Suprapubic skin (tissue), 4 donors: ENCODE results near the gene HDGFL2. TPM values are rescaled to one million over a fixed set of nuclear protein-coding genes. Genes with fewer than 3 reads are reported as not detected.

ENCODE experiments used
- DNase-seq, 2 donors: peaks; one replicate each; pipeline ENCODE4 v3.0.0-alpha.2; 2019; ENCODE audit warnings: low spot score in 2 of 2
- H3K27ac ChIP-seq: fragments of 200-600 bp; sonication (generic); one replicate; pipeline ENCODE4 v1.5.1; 2019
- H3K27me3 ChIP-seq: fragments of 200-600 bp; sonication (generic); one replicate; pipeline ENCODE4 v1.5.1; 2019
- H3K36me3 ChIP-seq: fragments of 200-600 bp; sonication (generic); one replicate; pipeline ENCODE4 v1.5.1; 2019
- H3K4me1 ChIP-seq: fragments of 200-600 bp; sonication (generic); one replicate; pipeline ENCODE4 v1.5.1; 2019
- H3K4me3 ChIP-seq: fragments of 200-600 bp; sonication (generic); one replicate; pipeline ENCODE4 v1.5.1; 2019; ENCODE audit warnings: mild to moderate bottlenecking
- H3K9me3 ChIP-seq: fragments of 200-600 bp; sonication (generic); one replicate; pipeline ENCODE4 v1.5.1; 2019
- EP300 ChIP-seq: sonication (generic); formaldehyde crosslinking; IDR thresholded peaks from one replicate; pipeline ENCODE4 v1.6.1; 2017; ENCODE audit warnings: antibody characterized with exemption
- POLR2A ChIP-seq, 2 donors: fragments of 450-650 bp; IDR thresholded peaks; one replicate each; pipeline ENCODE4 v1.6.1; 2017; ENCODE audit warnings: antibody characterized with exemption in 2 of 2, mild to moderate bottlenecking in 2 of 2, moderate library complexity in 2 of 2
- POLR2AphosphoS5 ChIP-seq, 3 donors: sonication (generic); formaldehyde crosslinking; IDR thresholded peaks; one replicate each; pipeline ENCODE4 v1.6.1; 2017; ENCODE audit warnings: antibody characterized with exemption in 3 of 3
- WGBS: methylation state at CpG from one replicate; pipeline ENCODE4 v1.1.5; 2018; 5-methylcytosine and 5-hydroxymethylcytosine counted together
- total RNA-seq, 4 donors: library from RNA; depleted of rRNA; stranded (reverse); fragments of >200 nt; gene quantifications; one replicate each; pipeline ENCODE4 v1.1.0, GENCODE V29; 2016
- TF ChIP-seq, protein P1 (sequence below), 2 donors: fragments of 200-600 bp in 1 of 2; fragments of 450-650 bp in 1 of 2; sonication (generic) in 1 of 2; IDR thresholded peaks; one replicate each; pipeline ENCODE4 v1.5.1; 2016 to 2019; ENCODE audit warnings: antibody characterized with exemption in 2 of 2, mild to moderate bottlenecking in 1 of 2, moderate library complexity in 1 of 2

HDGFL2 gene
- total RNA-seq, 4 donors from 2014 or later, result 23.0 to 27.4 (median 23.4) TPM

GRCh38 chr19:4464815-4465581 is 7.1 kb upstream of the HDGFL2 start:
- Histone ChIP-seq H3K4me3 (no peak overlapping the region), H3K27me3 (no peaks in the 10 kb centered on the region), H3K36me3 (no peaks in the 10 kb centered on the region), H3K4me1 (no peaks in the 10 kb centered on the region), H3K9me3 (no peaks in the 10 kb centered on the region), H3K27ac (no peak overlapping the region)
- 89% methylated on average over 8 of the region's 8 CpGs for WGBS
- TF ChIP-seq, protein P1, sequence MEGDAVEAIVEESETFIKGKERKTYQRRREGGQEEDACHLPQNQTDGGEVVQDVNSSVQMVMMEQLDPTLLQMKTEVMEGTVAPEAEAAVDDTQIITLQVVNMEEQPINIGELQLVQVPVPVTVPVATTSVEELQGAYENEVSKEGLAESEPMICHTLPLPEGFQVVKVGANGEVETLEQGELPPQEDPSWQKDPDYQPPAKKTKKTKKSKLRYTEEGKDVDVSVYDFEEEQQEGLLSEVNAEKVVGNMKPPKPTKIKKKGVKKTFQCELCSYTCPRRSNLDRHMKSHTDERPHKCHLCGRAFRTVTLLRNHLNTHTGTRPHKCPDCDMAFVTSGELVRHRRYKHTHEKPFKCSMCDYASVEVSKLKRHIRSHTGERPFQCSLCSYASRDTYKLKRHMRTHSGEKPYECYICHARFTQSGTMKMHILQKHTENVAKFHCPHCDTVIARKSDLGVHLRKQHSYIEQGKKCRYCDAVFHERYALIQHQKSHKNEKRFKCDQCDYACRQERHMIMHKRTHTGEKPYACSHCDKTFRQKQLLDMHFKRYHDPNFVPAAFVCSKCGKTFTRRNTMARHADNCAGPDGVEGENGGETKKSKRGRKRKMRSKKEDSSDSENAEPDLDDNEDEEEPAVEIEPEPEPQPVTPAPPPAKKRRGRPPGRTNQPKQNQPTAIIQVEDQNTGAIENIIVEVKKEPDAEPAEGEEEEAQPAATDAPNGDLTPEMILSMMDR (IDR thresholded peaks at IDR 0.05), result no peak
- TF ChIP-seq POLR2AphosphoS5 (IDR thresholded peaks at IDR 0.05) (no peak), EP300 (no peak), POLR2A (IDR thresholded peaks at IDR 0.05) (no peak)
- no peak for DNase-seq

- DNase-seq, result no peak
- H3K27ac ChIP-seq, result no peak overlapping the region
- no peak for TF ChIP-seq POLR2A (IDR thresholded peaks at IDR 0.05)
- no peak for TF ChIP-seq POLR2AphosphoS5 (IDR thresholded peaks at IDR 0.05)
- TF ChIP-seq, protein P1 (IDR thresholded peaks at IDR 0.05), result no peak
- H3K4me3 ChIP-seq, result no peak overlapping the region
- H3K4me1 ChIP-seq, result peaks cover 9% of the 10 kb centered on the region
- 87% methylated on average over 3 of the region's 3 CpGs for WGBS
- H3K9me3 ChIP-seq, result no peaks in the 10 kb centered on the region
- H3K36me3 ChIP-seq, result no peaks in the 10 kb centered on the region
- no peaks in the 10 kb centered on the region for H3K27me3 ChIP-seq
Observed at GRCh38 chr19:4467835-4468234, 4.3 kb upstream of the HDGFL2 start.

DNA sequence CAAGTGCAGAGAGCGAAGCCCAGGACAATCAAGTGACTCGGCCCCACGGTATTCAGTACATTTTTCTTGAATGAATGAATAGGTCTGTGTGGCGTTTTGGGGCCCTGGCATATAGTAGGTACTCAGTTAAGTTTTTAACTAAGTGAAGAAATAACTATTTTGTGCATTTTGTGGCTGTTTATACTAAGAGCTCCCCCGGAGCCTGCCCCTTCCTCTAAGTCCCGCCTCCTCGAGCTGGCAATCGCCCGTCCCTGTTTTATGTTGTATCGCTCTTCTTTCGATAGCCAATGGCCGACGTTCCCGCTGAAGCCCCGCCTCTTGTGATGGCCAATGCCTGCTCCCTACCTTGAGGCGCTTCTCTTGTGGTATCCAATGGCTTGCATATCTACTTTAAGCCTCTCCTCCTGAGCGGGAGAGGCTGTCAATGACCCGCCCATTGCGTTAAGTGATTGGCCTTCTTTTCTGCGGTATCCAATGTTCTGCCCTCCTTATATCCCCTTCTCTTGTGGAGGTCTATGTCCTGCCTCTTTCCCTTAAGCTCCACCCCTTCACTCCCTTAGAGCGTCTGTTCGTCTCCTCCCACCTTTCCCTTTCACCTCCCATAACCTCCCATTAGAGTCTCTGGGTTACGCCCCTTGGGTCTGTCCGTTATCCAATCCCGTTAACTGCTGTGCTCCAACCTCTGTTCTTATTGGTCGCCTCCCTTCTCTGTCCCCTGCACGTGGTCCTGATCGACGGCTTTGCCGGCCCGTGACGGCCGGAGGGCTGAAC is 509 bp upstream of the HDGFL2 start:
- peak overlapping the region; percentile 96 for H3K4me3 ChIP-seq
- peak overlapping the region; percentile 89 for H3K27ac ChIP-seq
- WGBS, result 1% methylated on average over 33 of the region's 33 CpGs
- TF ChIP-seq POLR2AphosphoS5 (IDR thresholded peaks at IDR 0.05), result peak in 1 of 3 donors; percentile 65
- TF ChIP-seq, protein P1 (IDR thresholded peaks at IDR 0.05), result no peak
- no peak for TF ChIP-seq EP300
- TF ChIP-seq POLR2A (IDR thresholded peaks at IDR 0.05), result no peak
- DNase-seq, result peak; percentile 99
- H3K4me1 ChIP-seq, result peaks cover 31% of the 10 kb centered on the region
- H3K36me3 ChIP-seq, result peaks cover 14% of the 10 kb centered on the region
- H3K9me3 ChIP-seq, result no peaks in the 10 kb centered on the region
- H3K27me3 ChIP-seq, result no peaks in the 10 kb centered on the region

- Histone ChIP-seq H3K27ac (no peak overlapping the region), H3K27me3 (no peaks in the 10 kb centered on the region), H3K9me3 (no peaks in the 10 kb centered on the region), H3K4me1 (peaks cover 31% of the 10 kb centered on the region), H3K4me3 (peak overlapping the region; percentile 96), H3K36me3 (peaks cover 24% of the 10 kb centered on the region)
- WGBS, result 31% methylated on average over 9 of the region's 25 CpGs
- peak in 1 of 2 donors; percentile 70 for DNase-seq
- TF ChIP-seq POLR2AphosphoS5 (IDR thresholded peaks at IDR 0.05) (no peak), POLR2A (IDR thresholded peaks at IDR 0.05) (no peak), EP300 (no peak)
- TF ChIP-seq, protein P1 (IDR thresholded peaks at IDR 0.05), result no peak
Observed at GRCh38 chr19:4473011-4473762, 1.1 kb downstream of the HDGFL2 start.
